Activated naive CD4-positive, alpha-beta T cell treated with anti-CD3 and anti-CD28 coated beads, Interleukin-2, amount 10 ng/mL, durations not matched to agents 5 hours and 36 hours (primary cell): ENCODE data around the gene RHBDL2. TPM values are rescaled to one million over a fixed set of nuclear protein-coding genes. Genes with fewer than 3 reads are reported as not detected.

ENCODE experiments used
- total RNA-seq, 2 experiments: library from RNA; stranded (reverse); gene quantifications; one replicate each; pipeline ENCODE4 v1.2.3, GENCODE V29; 2021

RHBDL2 gene, protein sequence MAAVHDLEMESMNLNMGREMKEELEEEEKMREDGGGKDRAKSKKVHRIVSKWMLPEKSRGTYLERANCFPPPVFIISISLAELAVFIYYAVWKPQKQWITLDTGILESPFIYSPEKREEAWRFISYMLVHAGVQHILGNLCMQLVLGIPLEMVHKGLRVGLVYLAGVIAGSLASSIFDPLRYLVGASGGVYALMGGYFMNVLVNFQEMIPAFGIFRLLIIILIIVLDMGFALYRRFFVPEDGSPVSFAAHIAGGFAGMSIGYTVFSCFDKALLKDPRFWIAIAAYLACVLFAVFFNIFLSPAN
- not detected for total RNA-seq

DNA sequence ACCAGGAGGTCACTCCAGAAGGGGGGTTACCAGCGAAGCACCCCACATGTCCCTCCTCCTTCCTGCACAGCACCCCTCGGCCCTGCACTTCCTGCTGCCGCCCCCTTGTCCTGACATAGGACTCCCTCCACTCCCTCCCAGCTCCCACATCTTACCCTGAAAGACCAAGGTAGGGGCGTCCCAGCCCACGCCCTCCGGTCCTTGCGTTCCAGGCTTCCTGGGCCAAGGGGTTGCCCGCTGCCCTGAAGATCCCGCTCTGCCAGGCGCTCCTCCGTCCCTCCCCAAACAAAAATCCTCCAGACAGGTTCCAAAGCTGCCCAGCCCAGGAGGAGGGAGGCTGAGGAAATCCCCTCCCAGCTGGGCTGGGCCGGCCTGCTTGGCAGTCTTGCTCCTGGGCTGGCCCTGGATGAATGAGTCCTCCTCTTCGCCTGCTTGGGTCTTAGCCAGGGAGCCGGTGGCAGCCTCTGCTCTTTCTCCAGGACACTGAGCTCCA lies at the start of gene RHBDL2:
RHBDL2 (minus strand) TSS at position 304 of the 493 bp plus-strand sequence. CDS start 22,618 bp downstream, outside the sequence.

GRCh38 chr1:38990738-38991637 lies 49.4 kb upstream of the RHBDL2 start, which contains the start of gene AKIRIN1:
Gene AKIRIN1 (plus strand): TSS chr1:38991276. CDS start chr1:38991381, 105 bp downstream.

DNA sequence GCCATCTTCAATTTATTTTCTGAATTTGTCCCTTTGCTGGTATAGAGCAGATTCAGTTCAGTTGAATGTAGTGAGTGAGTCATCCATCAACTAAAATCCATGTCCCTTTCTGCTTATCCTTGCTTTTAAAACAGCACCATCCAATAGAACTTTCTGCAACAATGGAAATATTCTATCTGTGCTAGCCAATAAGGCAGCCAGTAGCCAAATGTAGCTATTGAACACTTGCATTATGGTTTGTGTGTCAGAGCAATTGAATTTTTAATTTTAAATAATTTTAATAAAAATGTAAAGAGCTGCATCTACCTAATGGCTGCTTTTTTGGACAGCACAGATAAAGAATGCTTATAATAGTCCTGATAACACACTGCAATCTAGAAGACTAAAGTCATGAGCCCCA lies 60.1 kb downstream of the RHBDL2 start, which contains the start of gene GJA9:
GJA9 (minus strand) TSS at position 101 of the 400 bp plus-strand sequence. CDS start 5,489 bp downstream, outside the sequence.

DNA sequence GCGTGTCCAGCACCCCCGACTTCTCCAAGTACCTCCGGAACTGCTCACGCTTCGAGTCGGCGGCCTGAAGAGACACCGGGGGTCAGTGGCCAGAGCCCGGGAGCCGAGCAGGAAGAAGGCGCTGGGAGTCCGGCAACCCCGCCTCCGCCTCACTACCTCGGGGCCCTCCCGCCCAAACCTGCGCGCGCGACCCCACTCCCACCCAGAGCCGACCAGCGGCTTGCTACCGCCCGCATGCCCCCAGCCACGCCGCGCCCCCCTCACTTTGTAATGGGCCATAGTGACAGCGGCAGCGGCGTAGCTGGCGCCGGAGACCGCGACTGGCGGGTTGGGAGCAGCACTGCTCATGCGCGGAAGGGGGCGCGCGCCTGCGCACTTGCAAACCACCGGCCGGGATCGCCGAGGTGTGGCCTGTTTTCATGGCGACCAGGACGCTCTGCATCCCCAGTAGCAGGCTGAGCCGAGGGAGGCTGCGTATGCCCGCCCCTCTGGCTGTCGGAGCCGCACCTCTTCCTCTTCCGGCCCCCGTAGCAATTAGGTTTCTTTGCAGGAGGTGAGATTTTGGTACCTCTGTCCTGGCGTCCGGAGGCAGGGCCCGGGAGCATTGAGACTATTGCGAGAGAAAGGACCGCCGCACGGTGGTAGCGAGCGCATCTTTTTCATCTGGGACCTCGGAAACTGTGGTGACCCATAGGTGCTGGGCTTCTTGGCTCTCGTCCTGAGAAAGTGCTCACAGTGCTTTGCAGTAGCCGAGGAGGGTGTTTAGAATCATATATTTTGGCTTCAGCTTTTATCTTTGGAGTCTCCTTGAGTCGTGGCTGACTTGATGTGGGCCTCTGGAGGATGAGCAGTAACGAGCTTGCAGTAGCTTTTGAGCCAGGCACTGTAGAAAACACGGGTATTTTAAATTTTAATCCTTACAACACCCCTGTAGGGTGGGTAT lies 68.3 kb downstream of the RHBDL2 start, which contains the start of gene MYCBP:
MYCBP (minus strand) TSS at position 322 of the 943 bp plus-strand sequence; CDS start at position 279, 43 bp downstream.

GRCh38 chr1:38859561-38860453 lies 81.8 kb downstream of the RHBDL2 start, which contains the start of gene RRAGC:
Gene RRAGC (minus strand): TSS chr1:38859772. CDS start chr1:38859646, 126 bp downstream.

Other genes starting within 250 kb of the RHBDL2 start
- gene RRAGC, start 82.1 kb downstream of the RHBDL2 start, total RNA-seq, result 10 to 100 TPM; 24.3 to 24.4 TPM
- 10 to 100 TPM; 48.7 to 52.3 TPM for gene MYCBP, start 68.5 kb downstream of the RHBDL2 start, total RNA-seq
- not detected for gene GJA9, start 60.2 kb downstream of the RHBDL2 start, total RNA-seq
- 10 to 100 TPM; 74.9 to 78.4 TPM for gene AKIRIN1, start 49.4 kb upstream of the RHBDL2 start, total RNA-seq
- gene NDUFS5, start 84.5 kb upstream of the RHBDL2 start, total RNA-seq, result 100 to 1,000 TPM; 149 to 152 TPM